ENCODE data around the gene PSRC1.

DNA sequence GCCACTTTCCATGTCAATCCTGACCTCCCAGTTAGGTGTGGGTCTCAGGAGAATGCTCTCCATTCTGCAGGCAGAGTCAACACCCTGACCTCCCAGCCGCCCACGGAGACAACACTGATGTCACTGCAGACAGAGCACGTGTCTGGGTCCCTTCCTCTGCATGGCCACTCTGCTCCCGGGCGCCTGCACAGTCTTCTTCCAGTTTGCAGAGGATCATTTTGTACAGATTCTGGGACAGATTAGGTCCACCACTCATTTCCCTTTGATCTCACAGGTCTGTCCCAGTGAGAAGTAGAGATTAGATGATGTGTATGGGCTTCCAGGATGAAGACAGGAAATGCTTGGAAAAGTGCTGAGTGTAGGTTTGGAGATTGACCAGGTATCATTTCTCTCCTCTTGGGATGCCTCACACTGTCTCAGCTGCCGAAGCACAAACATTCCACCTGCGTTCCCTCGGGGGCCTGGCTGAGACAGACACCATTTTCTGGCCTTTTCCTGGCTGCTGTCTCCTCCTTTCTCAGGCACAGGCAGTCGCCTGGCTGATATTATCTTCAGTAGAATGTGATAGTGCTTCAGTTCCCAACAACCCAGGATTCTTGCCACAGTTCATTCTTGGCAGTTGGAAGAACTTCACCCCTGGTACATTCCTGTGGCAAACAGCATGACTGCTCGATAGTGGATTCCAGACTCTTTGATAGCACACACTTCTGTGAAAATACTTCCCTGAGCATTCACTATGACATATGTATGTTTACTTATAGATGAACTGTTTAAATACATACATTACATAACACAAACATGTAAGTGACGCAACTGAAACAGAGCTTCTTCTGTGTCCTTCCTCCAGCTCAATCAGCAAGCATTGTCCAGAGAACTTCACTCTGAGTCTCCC, 16.0 kb upstream of the PSRC1 start:
- TF ChIP-seq, protein P1, sequence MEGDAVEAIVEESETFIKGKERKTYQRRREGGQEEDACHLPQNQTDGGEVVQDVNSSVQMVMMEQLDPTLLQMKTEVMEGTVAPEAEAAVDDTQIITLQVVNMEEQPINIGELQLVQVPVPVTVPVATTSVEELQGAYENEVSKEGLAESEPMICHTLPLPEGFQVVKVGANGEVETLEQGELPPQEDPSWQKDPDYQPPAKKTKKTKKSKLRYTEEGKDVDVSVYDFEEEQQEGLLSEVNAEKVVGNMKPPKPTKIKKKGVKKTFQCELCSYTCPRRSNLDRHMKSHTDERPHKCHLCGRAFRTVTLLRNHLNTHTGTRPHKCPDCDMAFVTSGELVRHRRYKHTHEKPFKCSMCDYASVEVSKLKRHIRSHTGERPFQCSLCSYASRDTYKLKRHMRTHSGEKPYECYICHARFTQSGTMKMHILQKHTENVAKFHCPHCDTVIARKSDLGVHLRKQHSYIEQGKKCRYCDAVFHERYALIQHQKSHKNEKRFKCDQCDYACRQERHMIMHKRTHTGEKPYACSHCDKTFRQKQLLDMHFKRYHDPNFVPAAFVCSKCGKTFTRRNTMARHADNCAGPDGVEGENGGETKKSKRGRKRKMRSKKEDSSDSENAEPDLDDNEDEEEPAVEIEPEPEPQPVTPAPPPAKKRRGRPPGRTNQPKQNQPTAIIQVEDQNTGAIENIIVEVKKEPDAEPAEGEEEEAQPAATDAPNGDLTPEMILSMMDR (IDR thresholded peaks at IDR 0.05; ENCODE audit: low read depth, low read length): no peak
- no peak for TF ChIP-seq POLR2A (IDR thresholded peaks at IDR 0.05; ENCODE audit: extremely low read depth, insufficient read length)

Data from NB4 (cell line).